Breast epithelium (tissue), 4 donors: ENCODE results near the gene PCDHGA7. TPM values are rescaled to one million over a fixed set of nuclear protein-coding genes. Genes with fewer than 3 reads are reported as not detected.
"Not testable (repeated sequence)": the region's sequence is repeated elsewhere in the genome, so short reads cannot be mapped to it uniquely, and the experiment has no call there.

Experiments used
- DNase-seq, 2 donors: peaks; one replicate each; pipeline ENCODE4 v3.0.0-alpha.2; 2019; ENCODE audit warnings: low spot score in 2 of 2
- H3K27ac ChIP-seq, 2 donors: fragments of 200-600 bp; sonication (generic) in 1 of 2; one replicate each; pipeline ENCODE4 v1.5.1; 2016 to 2019; ENCODE audit warnings: mild to moderate bottlenecking in 1 of 2
- H3K27me3 ChIP-seq, 2 donors: fragments of 200-600 bp; sonication (generic) in 1 of 2; one replicate each; pipeline versions ENCODE4 v1.5.1 to v1.6.0; 2017 to 2019; ENCODE audit warnings: control low read depth in 1 of 2, mild to moderate bottlenecking in 1 of 2
- H3K36me3 ChIP-seq: fragments of 200-600 bp; one replicate; pipeline ENCODE4 v1.5.1; 2019
- H3K4me1 ChIP-seq, 2 donors: fragments of 200-600 bp; sonication (generic); one replicate each; pipeline ENCODE4 v1.5.1; 2016 to 2019; ENCODE audit warnings: control low read depth in 1 of 2
- H3K4me3 ChIP-seq, 3 donors: fragments of 200-600 bp; sonication (generic); 1 replicate in 2 of 3; 2 replicates in 1 of 3; pipeline ENCODE4 v1.5.1; 2016 to 2019; ENCODE audit warnings: mild to moderate bottlenecking in 3 of 3, moderate library complexity in 2 of 3
- H3K9me3 ChIP-seq, 2 donors: fragments of 200-600 bp; sonication (generic) in 1 of 2; one replicate each; pipeline ENCODE4 v1.5.1; 2016 to 2019; ENCODE audit warnings: control low read depth in 1 of 2
- CTCF ChIP-seq, 3 donors: fragments of 450-650 bp; IDR thresholded peaks; one replicate each; pipeline ENCODE4 v1.5.1; 2016 to 2017; ENCODE audit warnings: antibody characterized with exemption in 3 of 3, mild to moderate bottlenecking in 3 of 3, moderate library complexity in 3 of 3
- POLR2A ChIP-seq: fragments of 450-650 bp; IDR thresholded peaks from one replicate; pipeline ENCODE4 v1.6.1; 2016; ENCODE audit warnings: antibody characterized with exemption, mild to moderate bottlenecking, moderate library complexity
- POLR2AphosphoS5 ChIP-seq, 3 donors: sonication (generic); formaldehyde crosslinking; IDR thresholded peaks; one replicate each; pipeline ENCODE4 v1.6.1; 2017; ENCODE audit warnings: antibody characterized with exemption in 3 of 3
- intact Hi-C: fragments of 100-400 bp; cut with DNase I; formaldehyde crosslinking; loops from one replicate; pipeline ENCODE4 v1.15.1; 2023; ENCODE audit warnings: low total_unique reads
- total RNA-seq, 3 donors: library from RNA; depleted of rRNA; stranded (reverse); fragments of >200 nt; gene quantifications; one replicate each; pipeline ENCODE4 v1.1.0, GENCODE V29; 2016

The PCDHGA7 gene
- total RNA-seq, 3 donors from 2014 or later: 3.7 to 10.8 (median 10.0) TPM

- Histone ChIP-seq H3K9me3 (peaks cover 79 to 98% of the 10 kb centered on the region in 2 donors), H3K27ac (no peak overlapping the region), H3K4me1 (no peaks in the 10 kb centered on the region), H3K4me3 (peak overlapping the region; percentile 7 to 42 (median 13)), H3K27me3 (no peaks in the 10 kb centered on the region), H3K36me3 (no peaks in the 10 kb centered on the region)
- intact Hi-C loops: no loop called here
- TF ChIP-seq CTCF (IDR thresholded peaks at IDR 0.05): no peak
- no peak for TF ChIP-seq POLR2AphosphoS5 (IDR thresholded peaks at IDR 0.05)
- no peak for TF ChIP-seq POLR2A
- DNase-seq: no peak
Observed at GRCh38 chr5:141343953-141344463, 38.5 kb upstream of the PCDHGA7 start.

- H3K36me3 ChIP-seq: no peaks in the 10 kb centered on the region
- H3K4me1 ChIP-seq: no peaks in the 10 kb centered on the region
- intact Hi-C loops: no loop called here
- TF ChIP-seq POLR2A (no peak), CTCF (IDR thresholded peaks at IDR 0.05) (no peak), POLR2AphosphoS5 (IDR thresholded peaks at IDR 0.05) (no peak)
- no peak overlapping the region for H3K27ac ChIP-seq
- peaks cover 71 to 93% of the 10 kb centered on the region in 2 donors for H3K9me3 ChIP-seq
- DNase-seq: no peak
- peak overlapping the region in 1 of 3 donors; percentile 17 for H3K4me3 ChIP-seq
- no peaks in the 10 kb centered on the region for H3K27me3 ChIP-seq
Observed at GRCh38 chr5:141345327-141345726, 37.2 kb upstream of the PCDHGA7 start.

GRCh38 chr5:141346017-141346416 is 36.5 kb upstream of the PCDHGA7 start:
- DNase-seq, intact Hi-C loops, H3K4me1 ChIP-seq, H3K27ac ChIP-seq, H3K27me3 ChIP-seq, H3K4me3 ChIP-seq, H3K36me3 ChIP-seq: not testable (repeated sequence)
- peaks cover 71 to 93% of the 10 kb centered on the region in 2 donors for H3K9me3 ChIP-seq

- no peak for DNase-seq
- Histone ChIP-seq H3K4me3 (peak within 1 kb of the TSS in 1 of 3 donors; percentile 45), H3K4me1 (no peaks in the 10 kb centered on the region), H3K27me3 (peaks cover 0 to 3% of the 10 kb centered on the region in 2 donors), H3K36me3 (no peaks in the 10 kb centered on the region), H3K9me3 (peaks cover 63 to 89% of the 10 kb centered on the region in 2 donors), H3K27ac (no peak within 1 kb of the TSS)
- TF ChIP-seq CTCF (IDR thresholded peaks at IDR 0.05) (peak in 1 of 3 donors; percentile 35), POLR2AphosphoS5 (IDR thresholded peaks at IDR 0.05) (no peak)
- intact Hi-C loops: loop anchor here (2.0 kb wide), 1 partner anchor 29 kb away; no protein-coding TSS in a partner anchor
Observed at GRCh38 chr5:141349917-141350619, 32.5 kb upstream of the PCDHGA7 start, which contains the start of gene PCDHGB1. Gene PCDHGB1 (plus strand): TSS chr5:141350099. CDS start chr5:141350261, 162 bp downstream.

GRCh38 chr5:141351591-141351990 is 31.0 kb upstream of the PCDHGA7 start:
- H3K9me3 ChIP-seq: peaks cover 63 to 91% of the 10 kb centered on the region in 2 donors
- no peak overlapping the region for H3K27ac ChIP-seq
- H3K4me3 ChIP-seq: peak overlapping the region in 1 of 3 donors; percentile 6
- no peaks in the 10 kb centered on the region for H3K36me3 ChIP-seq
- DNase-seq: no peak
- no peaks in the 10 kb centered on the region for H3K4me1 ChIP-seq
- TF ChIP-seq POLR2A: no peak
- no peak for TF ChIP-seq CTCF (IDR thresholded peaks at IDR 0.05)
- TF ChIP-seq POLR2AphosphoS5 (IDR thresholded peaks at IDR 0.05): no peak
- intact Hi-C loops: no loop called here
- H3K27me3 ChIP-seq: peaks cover 0 to 3% of the 10 kb centered on the region in 2 donors
